ENCODE data around the gene AMT.

Gene AMT, protein sequence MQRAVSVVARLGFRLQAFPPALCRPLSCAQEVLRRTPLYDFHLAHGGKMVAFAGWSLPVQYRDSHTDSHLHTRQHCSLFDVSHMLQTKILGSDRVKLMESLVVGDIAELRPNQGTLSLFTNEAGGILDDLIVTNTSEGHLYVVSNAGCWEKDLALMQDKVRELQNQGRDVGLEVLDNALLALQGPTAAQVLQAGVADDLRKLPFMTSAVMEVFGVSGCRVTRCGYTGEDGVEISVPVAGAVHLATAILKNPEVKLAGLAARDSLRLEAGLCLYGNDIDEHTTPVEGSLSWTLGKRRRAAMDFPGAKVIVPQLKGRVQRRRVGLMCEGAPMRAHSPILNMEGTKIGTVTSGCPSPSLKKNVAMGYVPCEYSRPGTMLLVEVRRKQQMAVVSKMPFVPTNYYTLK

DNA sequence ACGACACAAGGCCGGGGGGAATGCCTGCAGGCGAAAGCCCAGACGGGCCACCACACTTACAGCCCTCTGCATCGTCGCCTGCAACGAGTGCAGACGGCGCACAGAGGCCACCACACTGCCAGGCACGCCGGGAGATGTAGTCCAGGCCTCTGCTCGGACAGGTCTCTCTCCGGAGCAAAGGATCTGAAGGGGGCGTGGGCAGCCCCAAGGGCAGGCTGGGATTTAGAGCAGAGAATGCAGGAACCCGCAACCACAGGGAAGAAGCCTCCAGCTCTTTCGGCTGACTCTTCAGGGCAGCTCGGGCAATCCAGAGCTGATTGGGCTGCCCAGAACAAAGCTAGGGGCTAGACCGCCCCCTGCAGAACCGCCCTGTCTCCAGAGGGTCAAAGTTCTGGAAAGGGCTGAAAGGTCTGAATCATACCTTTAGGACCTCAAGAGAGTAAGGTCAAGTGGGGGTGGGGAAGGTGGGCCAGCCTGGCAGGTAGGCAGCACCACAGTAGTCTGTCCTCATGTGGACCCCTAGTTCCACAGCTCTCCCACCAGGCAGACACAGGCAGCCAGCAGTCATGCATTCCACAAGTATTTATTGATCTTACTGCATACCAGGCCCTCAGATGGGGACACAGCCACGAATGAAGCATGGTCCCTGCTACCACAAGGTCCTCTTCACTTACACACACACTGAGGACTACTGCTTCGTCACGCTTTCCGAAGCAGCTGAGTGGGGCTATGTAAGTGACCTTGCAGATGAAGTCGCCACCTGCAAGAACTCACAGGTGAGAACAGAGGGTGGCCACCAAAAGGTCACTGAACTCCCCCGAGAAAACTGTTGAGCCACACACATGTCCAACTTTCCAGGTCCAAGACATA is at the start of gene AMT:
TSS of gene AMT (minus strand) at position 95 of the 870 bp plus-strand sequence. CDS start at position 72, 23 bp downstream.
- no peak for DNase-seq

DNA sequence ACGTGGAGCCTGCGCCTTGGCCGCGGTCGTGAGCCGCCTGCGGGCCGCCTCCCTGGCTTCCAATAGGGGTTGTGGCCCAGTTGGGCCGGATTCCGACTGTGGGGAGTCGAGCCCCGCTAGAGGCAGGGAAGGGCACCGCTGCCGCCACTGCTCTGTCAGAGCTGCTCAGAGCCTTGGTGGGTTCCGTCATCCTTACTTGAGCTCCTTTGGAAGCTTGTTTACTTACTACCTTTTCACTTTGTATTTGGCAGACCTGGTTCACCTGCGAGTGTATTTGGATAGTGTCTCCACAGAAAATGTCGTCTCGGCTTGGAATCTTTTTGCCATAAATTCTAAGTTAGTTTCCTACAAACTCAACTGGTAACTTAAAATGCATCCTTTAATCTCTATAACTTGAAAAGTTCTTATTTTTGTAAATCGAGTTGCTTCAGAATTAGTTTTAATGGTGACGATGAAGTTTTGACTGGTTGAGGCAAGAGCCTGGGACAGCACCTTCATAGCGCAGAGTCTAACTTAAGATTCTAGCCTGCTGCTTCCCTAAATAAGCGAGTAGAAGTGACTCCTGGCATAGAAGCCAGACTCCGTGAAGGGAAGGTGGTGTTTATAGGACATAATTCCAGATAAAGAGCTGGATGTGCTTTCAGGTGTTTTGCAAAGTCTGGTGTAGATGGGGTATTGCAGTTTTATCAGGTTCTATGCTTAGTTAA is 48.6 kb upstream of the AMT start:
- DNase-seq = no peak

DNA sequence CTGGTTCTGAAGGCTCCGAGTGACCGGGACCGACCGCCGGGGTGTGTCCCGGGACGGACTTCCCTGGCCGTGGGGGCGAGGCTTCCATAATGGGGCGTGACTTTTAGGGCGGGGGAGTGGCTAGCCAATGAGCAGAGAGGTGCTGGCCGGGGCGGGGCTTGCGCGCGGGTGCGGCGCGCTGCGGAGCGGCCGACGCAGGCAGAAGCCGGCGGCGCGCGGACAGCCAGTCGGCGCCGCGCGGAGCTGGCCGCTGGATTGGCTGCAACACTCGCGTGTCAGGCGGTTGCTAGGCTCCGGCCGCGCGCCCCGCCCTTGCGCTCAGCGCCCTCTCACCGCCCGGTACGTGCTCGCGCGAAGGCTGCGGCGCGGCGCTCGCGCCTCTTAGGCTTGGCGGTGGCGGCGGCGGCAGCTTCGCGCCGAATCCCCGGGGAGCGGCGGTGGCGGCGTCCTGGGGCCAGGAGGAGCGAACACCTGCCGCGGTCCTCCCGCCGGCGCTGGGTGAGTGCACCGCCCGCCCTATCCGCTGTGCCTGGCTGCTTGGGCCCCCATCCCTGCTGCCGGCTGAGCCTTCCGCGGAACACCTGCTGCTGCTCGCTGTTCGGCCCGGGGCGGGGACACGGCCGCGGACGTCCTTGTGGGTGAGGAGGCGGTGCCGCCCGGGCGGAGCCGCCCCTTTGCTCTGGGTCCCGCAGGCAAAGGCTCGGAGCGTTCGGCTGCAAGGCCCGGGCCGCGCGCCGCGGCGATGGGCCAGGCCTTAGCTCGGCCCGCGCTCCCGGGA is 47.9 kb upstream of the AMT start, which contains the start of gene DAG1:
TSS of gene DAG1 (plus strand) at position 332 of the 778 bp plus-strand sequence. CDS start 40,268 bp downstream, outside the sequence.
- peak; percentile 97 for DNase-seq

DNA sequence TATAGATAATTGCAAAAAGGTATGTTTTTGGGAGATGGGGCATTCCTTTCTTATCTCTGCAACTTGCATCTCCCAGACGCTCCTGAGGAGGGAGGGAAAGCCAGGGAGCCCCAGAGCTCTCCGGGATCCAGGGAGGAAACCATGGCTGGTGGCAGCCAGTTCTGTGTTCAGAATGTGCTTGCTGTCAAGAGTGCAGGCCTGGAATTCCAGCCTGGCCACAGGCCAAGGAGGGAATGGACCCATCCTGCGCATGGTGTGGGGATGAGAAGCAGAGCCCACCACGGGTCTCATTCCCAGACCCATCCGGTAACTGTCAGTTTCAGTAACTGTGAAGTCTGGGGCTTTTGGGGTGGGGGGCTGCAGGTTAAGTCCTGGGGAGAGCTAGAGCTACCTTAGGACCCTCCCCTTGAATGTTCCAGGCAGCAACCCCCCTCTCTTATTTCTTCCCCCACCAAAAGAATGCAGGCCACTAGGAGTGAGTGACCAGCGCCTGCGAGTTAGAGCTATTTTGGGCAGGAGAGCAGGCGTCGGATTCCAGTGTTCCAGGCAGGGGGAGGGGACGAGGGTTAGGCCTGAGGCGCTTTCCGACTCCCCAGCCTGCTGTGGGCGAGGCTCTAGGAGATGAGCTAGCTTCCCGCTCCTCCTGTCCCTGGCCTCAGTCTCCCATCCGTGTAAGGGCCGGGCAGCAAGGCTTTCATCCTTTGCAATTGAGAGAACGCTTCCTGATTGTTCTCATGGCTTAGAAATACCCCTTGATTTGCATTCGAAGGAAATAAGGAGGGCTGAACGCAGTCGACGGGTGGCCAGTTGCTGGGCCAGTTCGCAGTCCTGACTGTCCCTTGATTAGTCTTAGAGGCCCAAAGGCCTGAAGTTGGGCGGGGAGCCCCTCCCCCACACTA is 47.0 kb upstream of the AMT start:
- DNase-seq = peak; percentile 12

DNA sequence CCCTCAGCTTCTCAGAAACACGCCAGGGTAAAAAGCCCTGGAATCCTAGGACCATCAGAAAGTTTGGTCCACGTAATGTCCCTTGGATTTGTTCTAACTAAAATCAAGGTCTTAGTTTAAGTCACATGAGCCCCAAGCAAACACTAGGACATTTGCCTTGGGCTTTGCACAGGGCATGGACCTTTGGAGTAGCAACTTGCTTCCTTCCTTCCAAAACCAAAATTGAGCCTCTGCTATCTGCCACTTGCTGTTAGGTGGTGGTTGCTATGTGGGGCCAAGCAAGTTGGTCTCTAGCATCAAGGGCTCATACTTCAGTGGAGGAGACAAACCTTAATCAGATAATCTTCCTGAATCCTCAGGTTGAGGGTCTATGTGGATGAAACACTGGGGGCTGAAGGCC is 43.8 kb upstream of the AMT start:
- no peak for DNase-seq

DNA sequence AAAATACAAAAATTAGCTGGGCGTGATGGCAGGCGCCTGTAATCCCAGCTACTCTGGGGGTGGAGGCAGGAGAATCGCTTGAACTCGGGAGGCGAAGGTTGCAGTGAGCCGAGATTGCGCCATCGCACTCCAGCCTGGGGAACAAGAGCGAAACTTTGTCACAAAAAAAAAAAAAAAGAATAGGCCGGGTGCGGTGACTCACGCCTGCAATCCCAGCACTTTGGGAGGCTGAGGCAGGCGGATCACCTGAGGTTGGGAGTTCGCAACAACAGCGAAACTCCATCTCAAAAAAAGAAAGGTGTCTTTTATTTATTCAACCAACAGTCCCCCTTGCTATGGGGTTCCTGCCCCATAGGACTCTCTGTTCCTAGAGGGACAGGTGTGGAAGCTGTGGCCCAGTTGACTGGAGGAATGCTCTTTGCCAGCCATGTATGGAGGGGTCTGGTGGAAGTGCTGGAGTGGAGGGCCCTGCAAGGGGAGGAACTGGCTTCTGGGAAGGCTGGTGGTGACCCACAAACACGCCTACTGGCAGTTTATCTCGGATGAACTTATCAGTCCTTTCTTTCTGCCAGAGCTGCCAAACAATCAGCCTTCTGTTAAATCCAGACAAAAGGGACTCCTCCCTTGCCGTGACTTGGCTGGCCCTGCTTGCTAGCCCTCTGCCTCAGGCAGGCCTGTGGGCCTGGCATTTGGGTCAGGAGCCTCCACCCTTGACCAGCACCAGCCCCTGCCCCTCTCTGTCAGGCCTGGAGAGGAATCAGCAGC is 43.2 kb upstream of the AMT start:
- DNase-seq = no peak

DNA sequence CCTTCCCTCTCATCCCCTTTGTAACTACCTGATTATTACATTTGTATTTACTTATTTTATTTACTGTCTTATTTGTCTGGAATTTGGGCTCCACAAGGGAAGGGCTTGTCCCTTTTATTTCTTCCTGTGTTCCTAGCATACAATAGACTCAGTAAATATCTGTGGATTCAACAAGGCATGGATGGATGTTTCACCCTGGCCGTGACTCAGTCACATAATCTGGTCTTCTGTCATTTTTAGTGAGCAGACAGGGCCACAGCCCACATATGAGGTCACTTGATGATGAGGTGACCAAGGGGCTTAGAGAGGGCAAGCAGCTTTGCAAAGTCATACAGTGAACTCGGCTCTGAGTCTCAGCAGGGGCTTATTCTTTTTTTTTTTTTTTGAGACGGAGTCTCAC is 39.9 kb upstream of the AMT start:
- no peak for DNase-seq

DNA sequence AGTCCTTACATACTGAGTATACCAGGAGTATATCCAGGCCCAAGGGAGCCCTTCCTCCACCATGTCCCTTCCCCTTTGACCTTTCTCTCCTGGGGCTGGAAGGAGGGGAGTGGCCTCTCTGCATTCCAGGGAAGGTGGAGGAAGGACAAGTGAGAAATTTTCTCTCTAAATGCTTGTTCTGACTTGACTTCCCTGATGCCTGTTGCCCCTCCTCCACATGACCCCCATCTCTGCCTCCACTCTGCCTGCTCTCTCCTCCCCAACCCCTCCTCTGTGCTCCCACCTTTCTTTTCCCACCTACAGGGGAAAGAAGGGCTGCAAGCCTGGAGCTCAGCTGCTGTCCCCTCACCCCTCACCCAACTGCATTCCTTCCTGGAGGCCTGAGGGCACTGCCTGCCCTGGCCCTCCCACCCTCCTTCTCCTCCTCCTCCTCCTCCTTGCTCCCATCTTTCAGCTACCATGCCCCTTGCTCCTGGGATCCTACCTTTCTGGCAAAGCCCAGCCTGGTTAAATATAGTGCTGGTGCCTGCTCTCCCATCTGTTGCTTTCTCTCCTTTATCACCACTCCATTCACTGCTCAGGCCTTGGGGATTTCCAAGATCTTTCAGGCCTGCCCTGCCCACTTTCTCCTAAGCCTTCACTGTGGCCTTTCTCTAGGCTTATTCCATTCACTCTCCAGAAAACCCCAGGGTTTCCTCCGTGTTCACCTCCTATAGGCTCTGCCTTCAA is 39.3 kb upstream of the AMT start:
- DNase-seq = no peak

DNA sequence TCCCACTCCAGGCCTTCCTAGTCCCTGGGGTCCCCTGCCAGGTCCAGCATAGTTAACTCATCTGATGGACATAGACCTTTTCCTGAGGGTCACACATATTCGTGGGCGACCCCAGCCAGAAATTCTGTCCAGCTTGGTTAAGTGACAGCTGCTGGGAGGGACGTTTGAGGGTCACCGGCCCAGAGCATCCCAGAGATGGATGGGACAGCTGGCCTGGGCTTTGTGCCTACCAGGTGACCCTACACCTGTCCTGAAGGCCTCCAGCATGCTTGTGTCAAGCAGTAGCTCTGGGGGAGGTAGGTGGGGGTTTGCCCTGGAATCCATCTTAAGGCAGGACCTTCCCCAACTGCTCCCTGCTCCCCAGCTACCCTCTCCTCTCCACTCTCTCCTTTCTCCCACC is 38.7 kb upstream of the AMT start:
- no peak for DNase-seq

DNA sequence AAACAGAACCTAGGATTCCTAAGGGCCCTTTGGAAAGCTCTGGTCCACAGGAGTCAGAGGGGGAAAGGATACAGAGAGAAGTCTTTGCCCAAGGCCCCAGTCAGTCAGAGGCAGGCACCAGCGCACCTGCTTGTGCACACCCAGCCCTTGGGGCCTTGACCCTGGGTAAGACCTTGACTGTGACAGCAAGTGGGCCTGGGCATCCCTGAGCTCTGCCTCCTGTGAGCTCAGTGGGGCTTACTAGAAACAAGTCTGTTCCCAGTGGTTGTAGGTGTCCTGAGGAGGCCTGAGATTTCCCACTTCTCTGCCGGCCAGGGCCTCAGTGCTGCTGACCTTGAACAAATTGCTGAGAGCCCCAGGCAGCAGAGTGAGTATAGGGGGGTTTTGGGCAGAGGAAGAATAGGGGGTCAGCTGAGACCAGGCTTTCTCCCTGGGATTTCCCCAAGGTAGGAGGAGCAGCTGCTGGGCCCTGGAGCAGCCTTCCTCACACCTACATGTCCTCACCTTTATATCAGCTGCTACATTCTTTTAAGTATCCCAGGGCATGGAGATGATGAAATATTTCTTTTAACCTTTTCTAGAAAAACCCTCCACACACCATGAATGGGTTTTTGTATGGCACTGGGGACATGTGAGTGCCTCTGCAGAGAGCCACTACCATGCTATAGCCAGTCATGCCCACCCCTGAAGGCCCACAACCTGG is 38.1 kb upstream of the AMT start:
- no peak for DNase-seq

DNA sequence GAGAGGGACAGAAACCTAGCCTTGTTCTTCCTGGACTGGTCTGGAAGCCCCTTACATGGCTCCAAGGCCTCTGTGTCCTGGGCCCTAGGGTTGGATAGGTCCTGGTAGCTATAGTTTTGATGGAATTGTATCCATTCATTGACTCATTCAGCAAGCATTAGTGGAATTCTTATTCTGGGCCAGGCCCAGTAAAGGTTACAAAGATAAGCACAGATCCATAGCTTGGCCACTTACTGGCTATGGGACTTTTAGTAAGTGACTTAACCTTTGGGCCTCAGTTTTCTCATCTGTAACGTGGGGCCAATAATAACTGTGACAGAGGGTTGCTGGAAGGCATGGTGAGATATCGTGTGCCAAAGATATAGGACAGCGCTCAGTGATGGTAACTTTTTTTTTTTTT is 34.2 kb upstream of the AMT start:
- no peak for DNase-seq

DNA sequence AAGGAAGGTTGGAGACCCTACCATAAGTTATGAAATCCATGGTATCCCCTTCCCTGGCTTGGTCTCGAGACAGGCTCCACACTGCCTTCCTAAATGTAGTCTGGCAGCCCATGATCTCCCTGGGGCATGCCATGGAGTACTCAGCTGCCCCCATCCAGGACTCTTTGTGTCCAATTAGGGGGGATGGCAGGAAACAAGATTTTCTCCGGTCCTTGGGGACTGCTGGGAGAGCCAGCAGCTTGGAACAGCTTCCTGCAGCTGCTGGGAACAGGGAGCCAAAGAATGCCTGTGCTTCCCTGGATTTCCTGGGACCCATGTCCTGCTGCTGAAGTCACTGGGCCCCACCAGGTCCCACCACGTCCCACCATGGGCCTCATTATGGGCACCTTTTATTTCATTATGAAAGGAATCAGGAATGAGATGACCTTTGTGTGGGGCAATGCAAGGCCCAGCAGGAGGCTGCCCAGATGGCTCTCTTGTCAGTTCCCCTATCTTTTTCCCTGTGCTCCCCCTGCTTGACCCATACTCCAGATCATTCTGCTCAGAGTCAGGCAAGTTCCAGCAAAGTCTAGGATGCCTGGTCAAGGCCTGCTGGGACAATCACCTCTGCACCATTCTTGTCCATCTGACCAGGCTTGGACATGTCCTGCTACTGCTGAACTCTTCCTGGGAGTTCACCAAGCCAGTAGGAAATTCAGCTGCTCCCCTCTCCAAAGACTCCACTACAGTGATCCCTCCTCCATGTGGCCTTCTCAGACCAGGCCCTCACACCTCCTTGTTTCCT is 32.8 kb upstream of the AMT start:
- DNase-seq = no peak

DNA sequence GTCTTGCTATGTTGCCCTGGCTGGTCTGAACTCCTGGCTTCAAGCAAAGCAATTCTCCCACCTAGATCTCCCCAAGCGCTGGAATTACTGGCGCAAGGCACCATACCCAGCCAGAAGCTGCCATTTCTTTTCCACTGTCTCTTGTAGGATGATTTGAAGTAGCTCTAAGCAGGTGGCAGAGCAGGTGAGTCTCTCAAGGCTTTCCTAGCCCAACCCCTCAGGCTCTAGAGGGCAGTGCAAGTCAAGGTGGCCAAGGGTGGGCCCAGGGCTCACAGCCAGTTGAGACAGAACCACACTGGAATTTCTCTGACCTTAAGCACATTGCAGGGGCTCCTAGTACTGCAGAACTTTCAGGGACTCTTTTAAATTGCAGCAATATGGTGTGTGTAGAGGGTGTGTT is 32.2 kb upstream of the AMT start:
- DNase-seq = no peak

DNA sequence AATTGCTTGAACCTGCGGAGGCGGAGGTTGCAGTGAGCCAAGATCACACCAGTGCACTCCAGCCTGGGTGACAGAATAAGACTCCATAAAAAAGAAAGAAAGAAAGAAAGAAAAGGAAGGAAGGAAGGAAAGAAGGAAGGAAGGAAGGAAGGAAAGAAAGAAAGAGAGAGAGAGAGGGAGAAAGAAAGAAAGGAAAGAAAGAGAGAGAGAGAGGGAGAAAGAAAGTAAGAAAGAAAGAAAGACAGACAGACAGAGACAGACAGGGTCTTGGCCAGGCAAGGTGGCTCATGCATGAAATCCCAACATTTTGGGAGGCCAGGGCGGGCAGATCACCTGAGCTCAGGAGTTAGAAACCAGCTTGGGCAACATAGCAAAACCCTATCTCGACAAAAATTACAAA is 31.3 kb upstream of the AMT start:
- DNase-seq = no peak

DNA sequence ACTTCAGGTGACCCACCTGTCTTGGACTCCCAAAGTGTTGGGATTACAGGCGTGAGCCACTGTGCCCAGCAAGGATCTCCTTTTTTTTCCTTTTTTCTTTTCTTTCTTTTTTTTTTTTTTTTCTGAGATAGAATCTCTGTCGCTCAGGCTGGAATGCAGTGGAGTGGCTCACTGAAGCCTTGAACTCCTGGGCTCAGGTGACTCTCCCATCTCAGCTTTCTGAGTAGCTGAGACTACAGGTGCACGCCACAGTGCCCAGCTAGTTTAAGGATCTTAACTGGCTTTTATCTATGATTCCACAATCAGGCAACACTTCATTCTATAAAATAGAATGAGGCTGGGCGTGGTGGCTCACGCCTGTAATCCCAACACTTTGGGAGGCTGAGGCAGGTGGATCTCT is 23.1 kb upstream of the AMT start:
- no peak for DNase-seq

DNA sequence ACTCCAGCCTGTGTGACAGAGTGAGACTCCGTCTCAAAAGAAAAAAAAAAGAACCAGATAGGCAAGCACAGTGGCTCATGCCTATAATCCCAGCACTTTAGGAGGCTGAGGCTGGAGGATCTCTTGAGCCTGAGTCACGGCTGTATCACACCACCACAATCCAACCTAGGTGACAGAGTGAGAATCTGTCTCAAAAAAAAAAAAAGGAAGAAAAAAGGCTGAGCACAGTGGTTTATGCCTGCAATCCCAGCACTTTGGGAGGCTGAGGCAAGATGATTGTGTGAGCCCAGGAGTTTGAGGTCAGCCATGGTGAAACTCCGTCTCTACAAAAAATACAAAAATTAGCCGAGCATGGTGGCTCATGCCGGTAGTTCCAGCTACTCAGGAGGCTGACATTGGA is 12.5 kb upstream of the AMT start:
- no peak for DNase-seq

DNA sequence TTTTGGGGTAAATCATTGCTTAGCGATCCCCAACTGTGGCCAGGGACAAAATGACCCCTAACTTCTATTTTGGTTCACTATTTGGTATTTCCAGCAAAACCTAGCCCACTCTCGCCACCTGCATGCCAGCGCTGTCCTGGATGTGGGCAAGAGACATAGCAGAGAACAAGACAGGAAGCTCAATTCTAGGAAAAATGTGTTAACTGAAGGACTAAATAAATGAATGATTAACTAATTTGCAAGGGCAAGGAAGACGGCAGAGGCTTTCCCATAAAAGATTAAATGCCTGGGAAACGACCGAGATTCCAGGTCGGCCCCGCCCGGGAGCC is 6.4 kb upstream of the AMT start:
- DNase-seq = no peak

DNA sequence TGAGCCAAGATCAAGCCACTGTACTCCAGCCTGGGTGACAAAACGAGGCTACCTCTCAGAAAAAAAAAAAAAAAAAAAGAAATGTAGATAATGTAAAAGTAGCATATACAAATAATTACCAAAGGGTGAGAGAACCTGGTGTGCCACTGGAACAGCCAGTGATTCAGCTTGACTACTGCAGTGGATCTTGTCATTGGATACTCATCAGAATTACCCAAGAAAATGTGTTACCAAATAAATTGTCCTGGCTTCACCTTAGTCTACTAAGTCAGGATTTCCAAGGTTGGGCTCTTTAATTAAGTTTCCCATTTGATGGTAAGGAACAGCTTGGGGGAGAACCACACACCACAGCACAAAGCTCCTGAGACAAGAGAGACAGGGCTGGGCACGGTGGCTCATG is 5.3 kb upstream of the AMT start:
- no peak for DNase-seq

DNA sequence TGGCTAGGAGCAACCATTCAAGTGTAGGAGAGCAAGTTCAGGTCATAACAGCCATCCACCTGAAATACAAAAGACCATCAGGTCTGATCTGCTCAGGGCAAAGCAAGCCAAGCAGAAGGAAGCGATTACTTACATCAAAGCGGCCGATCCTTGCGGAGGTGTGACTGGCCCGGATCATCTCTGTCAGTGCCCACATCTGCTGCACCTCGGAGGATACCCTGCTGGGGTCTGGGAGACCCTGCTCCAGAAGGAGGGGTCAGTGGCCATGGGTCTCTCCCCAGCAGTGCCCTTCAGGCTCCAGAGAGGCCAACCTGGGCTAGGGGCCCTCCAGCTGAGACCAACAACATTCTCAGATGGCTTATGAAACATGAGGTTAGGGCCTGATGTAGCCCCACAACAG is 2.5 kb upstream of the AMT start:
- no peak for DNase-seq
